Spleen (tissue), 11 donors: ENCODE data around the gene KIF20A. TPM values are rescaled to one million over a fixed set of nuclear protein-coding genes. Genes with fewer than 3 reads are reported as not detected.

Experiments used
- DNase-seq: peaks from one replicate; pipeline ENCODE4 v3.0.0-alpha.2; 2020
- H3K27ac ChIP-seq, 8 donors: fragments of 200-600 bp; sonication (generic) in 7 of 8; 1 replicate in 4 of 8; 2 replicates in 4 of 8; pipeline versions ENCODE4 v1.5.0 to v1.8.0; 2016 to 2021; ENCODE audit warnings: inconsistent platforms in 4 of 8, mild to moderate bottlenecking in 4 of 8, moderate library complexity in 1 of 8
- H3K27me3 ChIP-seq, 7 donors: fragments of 200-600 bp; sonication (generic) in 6 of 7; replicated peaks in 1 of 7; 1 replicate in 4 of 7; 2 replicates in 3 of 7; pipeline versions ENCODE4 v1.5.0 to v1.8.0; 2016 to 2021; ENCODE audit warnings: inconsistent platforms in 3 of 7, mild to moderate bottlenecking in 1 of 7
- H3K36me3 ChIP-seq, 6 donors: fragments of 200-600 bp; sonication (generic) in 5 of 6; 1 replicate in 4 of 6; 2 replicates in 2 of 6; pipeline versions ENCODE4 v1.5.0 to v1.8.0; 2016 to 2021; ENCODE audit warnings: inconsistent platforms in 2 of 6
- H3K4me1 ChIP-seq, 6 donors: fragments of 200-600 bp; sonication (generic) in 5 of 6; 1 replicate in 3 of 6; 2 replicates in 3 of 6; pipeline versions ENCODE4 v1.5.0 to v1.8.0; 2016 to 2021; ENCODE audit warnings: inconsistent platforms in 3 of 6
- H3K4me3 ChIP-seq, 8 donors: fragments of 200-600 bp; sonication (generic) in 7 of 8; 1 replicate in 4 of 8; 2 replicates in 4 of 8; pipeline versions ENCODE4 v1.5.0 to v1.8.0; 2016 to 2021; ENCODE audit warnings: inconsistent platforms in 4 of 8, mild to moderate bottlenecking in 4 of 8, moderate library complexity in 2 of 8
- H3K9me3 ChIP-seq, 8 donors: fragments of 200-600 bp; sonication (generic) in 7 of 8; 1 replicate in 4 of 8; 2 replicates in 4 of 8; pipeline versions ENCODE4 v1.5.0 to v1.8.0; 2016 to 2021; ENCODE audit warnings: inconsistent platforms in 4 of 8
- POLR2A ChIP-seq, 3 donors: fragments of 450-650 bp; IDR thresholded peaks; one replicate each; pipeline ENCODE4 v1.5.1; 2017; ENCODE audit warnings: antibody characterized with exemption in 3 of 3, mild to moderate bottlenecking in 1 of 3
- POLR2AphosphoS5 ChIP-seq, 3 donors: sonication (generic); formaldehyde crosslinking; IDR thresholded peaks; one replicate each; pipeline ENCODE4 v1.5.1; 2017; ENCODE audit warnings: antibody characterized with exemption in 3 of 3
- WGBS, 5 donors: extraction: QIAGEN DNeasy Blood & Tissue Kit in 3 of 5; methylation state at CpG; one replicate each; pipeline versions ENCODE4 v1.1.5 to v1.1.7; 2013 to 2018; 5-methylcytosine and 5-hydroxymethylcytosine counted together
- intact Hi-C: fragments of 100-400 bp; cut with DNase I; formaldehyde crosslinking; loops from one replicate; pipeline ENCODE4 v1.15.0; 2023; ENCODE audit warnings: low total_unique reads
- polyA plus RNA-seq, 3 donors: library from polyadenylated mRNA; stranded (reverse); fragments of 200-250 nt; gene quantifications; one replicate each; pipeline ENCODE4 v1.2.1, GENCODE V29; 2013
- total RNA-seq, 7 donors: library from RNA; depleted of rRNA in 3 of 7; stranded (reverse); fragments of >200 nt in 3 of 7; fragmentation: NEBNext Ultra II Directional in 4 of 7; extraction: Animal tissue kit (Norgen Biotek cat#: 25700) in 4 of 7; gene quantifications; one replicate each; pipeline versions ENCODE4 v1.1.0 to v1.2.1, GENCODE V29; 2016 to 2021
- TF ChIP-seq, protein P1 (sequence below), 11 experiments: fragments of 200-600 bp in 7 of 11; fragments of 450-650 bp in 4 of 11; sonication (generic) in 4 of 11; IDR thresholded peaks in 8 of 11; conservative IDR thresholded peaks in 3 of 11; 1 replicate in 7 of 11; 2 replicates in 4 of 11; pipeline versions ENCODE4 v1.4.0 to v1.8.0; 2016 to 2021; ENCODE audit warnings: antibody characterized with exemption in 11 of 11, inconsistent platforms in 4 of 11, mild to moderate bottlenecking in 1 of 11
- donor health status: healthy with polysubstance abuse.
- donor health status: DM: no; HTN: no; CAD: no; lungs with moderate emphysema.
- donor health status: DM: no; HTN: no; CAD: no.
- donor health status: Bipolar disorder and iron deficiency.
- donor health status: healthy.
- donor health status: DM: no; HTN: no; CAD: no.
- donor health status: DM: yes; HTN: yes; CAD: no.

The KIF20A gene
- total and polyA plus RNA-seq, 10 donors, result 0.83 to 5.9 (median 3.1) TPM

DNA sequence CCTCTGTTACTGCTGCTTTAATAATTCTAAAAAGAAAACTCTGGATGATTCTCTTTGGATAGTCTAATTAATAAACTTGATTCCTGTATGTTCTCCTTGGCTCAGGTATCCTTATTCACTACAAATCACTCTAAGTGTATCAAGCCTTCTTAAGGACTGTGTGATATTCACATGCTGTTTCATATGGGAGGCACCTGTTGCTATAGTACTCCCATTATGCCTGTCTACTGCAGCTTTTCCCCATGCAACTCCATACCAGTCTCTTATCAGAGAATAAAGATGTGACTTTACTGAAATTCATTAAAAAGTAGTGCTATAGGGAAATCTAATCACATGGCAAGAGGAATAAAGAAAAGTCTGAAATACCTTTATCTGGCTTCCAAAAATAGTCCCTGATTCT lies 15.2 kb upstream of the KIF20A start:
- no peaks in the 10 kb centered on the region for H3K4me1 ChIP-seq
- H3K27ac ChIP-seq, result no peak overlapping the region
- no peak for DNase-seq
- H3K9me3 ChIP-seq, result no peaks in the 10 kb centered on the region
- peaks cover 27 to 100% (median 100%) of the 10 kb centered on the region in 6 donors for H3K36me3 ChIP-seq
- H3K4me3 ChIP-seq, result no peak overlapping the region
- intact Hi-C loops, result no loop called here
- no peaks in the 10 kb centered on the region for H3K27me3 ChIP-seq
- TF ChIP-seq, protein P1, sequence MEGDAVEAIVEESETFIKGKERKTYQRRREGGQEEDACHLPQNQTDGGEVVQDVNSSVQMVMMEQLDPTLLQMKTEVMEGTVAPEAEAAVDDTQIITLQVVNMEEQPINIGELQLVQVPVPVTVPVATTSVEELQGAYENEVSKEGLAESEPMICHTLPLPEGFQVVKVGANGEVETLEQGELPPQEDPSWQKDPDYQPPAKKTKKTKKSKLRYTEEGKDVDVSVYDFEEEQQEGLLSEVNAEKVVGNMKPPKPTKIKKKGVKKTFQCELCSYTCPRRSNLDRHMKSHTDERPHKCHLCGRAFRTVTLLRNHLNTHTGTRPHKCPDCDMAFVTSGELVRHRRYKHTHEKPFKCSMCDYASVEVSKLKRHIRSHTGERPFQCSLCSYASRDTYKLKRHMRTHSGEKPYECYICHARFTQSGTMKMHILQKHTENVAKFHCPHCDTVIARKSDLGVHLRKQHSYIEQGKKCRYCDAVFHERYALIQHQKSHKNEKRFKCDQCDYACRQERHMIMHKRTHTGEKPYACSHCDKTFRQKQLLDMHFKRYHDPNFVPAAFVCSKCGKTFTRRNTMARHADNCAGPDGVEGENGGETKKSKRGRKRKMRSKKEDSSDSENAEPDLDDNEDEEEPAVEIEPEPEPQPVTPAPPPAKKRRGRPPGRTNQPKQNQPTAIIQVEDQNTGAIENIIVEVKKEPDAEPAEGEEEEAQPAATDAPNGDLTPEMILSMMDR (IDR thresholded peaks at IDR 0.05 in 8 of 11, conservative IDR thresholded peaks at IDR 0.05 in 3 of 11), result no peak
- TF ChIP-seq POLR2A (IDR thresholded peaks at IDR 0.05), result no peak
- TF ChIP-seq POLR2AphosphoS5 (IDR thresholded peaks at IDR 0.05), result no peak

DNA sequence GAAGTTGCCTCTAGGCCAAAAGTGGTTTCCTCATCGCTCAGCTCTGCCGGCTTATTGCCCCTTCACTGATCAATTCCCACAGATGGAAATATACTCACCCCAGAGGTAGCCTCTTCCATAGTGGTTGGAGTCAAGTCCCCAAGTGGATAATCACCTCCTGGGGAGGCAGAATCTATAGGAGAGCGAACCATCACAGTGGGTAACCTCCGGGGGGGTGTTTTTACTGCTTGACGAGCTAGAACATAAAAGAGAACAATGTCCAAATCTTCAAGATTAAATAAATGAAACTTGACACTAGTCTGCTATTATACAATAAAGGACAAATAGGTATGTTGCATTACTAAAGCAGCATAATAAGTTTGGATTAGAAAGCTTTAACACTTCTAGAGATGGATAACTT lies 9.8 kb upstream of the KIF20A start:
- intact Hi-C loops, result no loop called here
- Histone ChIP-seq H3K27ac (no peak overlapping the region), H3K27me3 (no peaks in the 10 kb centered on the region), H3K36me3 (peaks cover 19 to 100% (median 99%) of the 10 kb centered on the region in 6 donors), H3K9me3 (no peaks in the 10 kb centered on the region), H3K4me3 (no peak overlapping the region), H3K4me1 (peaks cover 0 to 14% (median 2%) of the 10 kb centered on the region in 6 donors)
- no peak for DNase-seq
- WGBS, 5 donors, result 84 to 95% (median 88%) methylated on average over 5 of the region's 5 CpGs
- TF ChIP-seq POLR2A (IDR thresholded peaks at IDR 0.05) (no peak), POLR2AphosphoS5 (IDR thresholded peaks at IDR 0.05) (no peak)
- TF ChIP-seq, protein P1 (IDR thresholded peaks at IDR 0.05 in 8 of 11, conservative IDR thresholded peaks at IDR 0.05 in 3 of 11), result no peak

DNA sequence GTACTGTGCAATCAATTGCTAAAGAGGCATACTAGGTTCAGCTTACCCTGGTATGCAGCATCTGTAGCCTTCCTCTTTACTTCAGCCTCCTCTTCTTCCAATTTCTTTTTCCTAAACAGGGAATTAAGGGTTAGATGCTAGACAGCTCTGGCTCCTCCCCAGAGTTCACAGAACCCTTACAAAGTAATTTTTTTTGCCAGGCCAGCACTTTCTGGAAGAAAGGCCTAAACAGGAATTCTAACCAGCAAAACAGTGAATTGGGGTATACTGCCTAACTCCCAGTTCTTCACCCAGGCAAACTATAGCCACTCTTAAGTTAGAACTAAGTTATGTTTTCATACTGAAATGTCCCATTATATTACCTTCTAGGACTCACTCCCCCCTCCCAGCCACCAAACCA lies 8.6 kb upstream of the KIF20A start:
- intact Hi-C loops, result no loop called here
- TF ChIP-seq, protein P1 (IDR thresholded peaks at IDR 0.05 in 8 of 11, conservative IDR thresholded peaks at IDR 0.05 in 3 of 11), result no peak
- TF ChIP-seq POLR2AphosphoS5 (IDR thresholded peaks at IDR 0.05) (no peak), POLR2A (IDR thresholded peaks at IDR 0.05) (no peak)
- Histone ChIP-seq H3K36me3 (peaks cover 10 to 100% (median 99%) of the 10 kb centered on the region in 6 donors), H3K27ac (no peak overlapping the region), H3K4me3 (no peak overlapping the region), H3K27me3 (no peaks in the 10 kb centered on the region), H3K9me3 (no peaks in the 10 kb centered on the region), H3K4me1 (peaks cover 0 to 26% (median 2%) of the 10 kb centered on the region in 6 donors)
- no peak for DNase-seq

DNA sequence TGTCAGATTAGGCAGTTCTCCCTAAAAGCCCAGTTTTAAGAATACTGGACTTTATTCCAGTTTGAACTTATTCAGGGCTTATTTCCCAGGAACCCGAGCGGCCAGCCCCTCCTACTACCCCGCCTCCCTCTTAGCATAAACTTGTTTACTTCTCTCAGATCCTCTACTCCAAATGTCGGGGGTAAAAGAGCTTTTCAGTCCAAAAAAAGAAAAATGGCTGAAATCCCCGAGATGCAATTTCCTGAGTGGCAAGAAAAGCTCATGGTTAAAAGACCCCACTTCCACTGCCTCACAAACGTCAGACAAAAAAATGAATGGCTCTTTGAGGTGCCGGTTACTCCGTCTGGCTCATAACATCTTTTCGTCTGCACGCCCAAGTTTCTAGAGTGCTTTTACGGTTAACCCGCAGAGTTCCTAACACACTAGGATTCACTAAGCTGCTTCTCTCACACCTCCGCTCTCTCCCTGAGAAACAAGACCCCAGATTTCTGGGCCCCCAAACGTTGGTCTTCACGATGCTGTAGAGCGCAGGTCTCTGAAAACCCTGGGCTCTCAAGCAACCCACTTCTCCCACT lies 884 bp upstream of the KIF20A start:
- intact Hi-C loops, result no loop called here
- no peak for TF ChIP-seq POLR2AphosphoS5 (IDR thresholded peaks at IDR 0.05)
- TF ChIP-seq, protein P1 (IDR thresholded peaks at IDR 0.05 in 8 of 11, conservative IDR thresholded peaks at IDR 0.05 in 3 of 11), result no peak
- TF ChIP-seq POLR2A (IDR thresholded peaks at IDR 0.05), result no peak
- peaks cover 0 to 57% (median 24%) of the 10 kb centered on the region in 6 donors for H3K36me3 ChIP-seq
- H3K4me1 ChIP-seq, result peaks cover 18 to 70% (median 41%) of the 10 kb centered on the region in 6 donors
- no peak for DNase-seq
- H3K4me3 ChIP-seq, result peak overlapping the region; percentile 43 to 97 (median 88)
- peak overlapping the region; percentile 66 to 91 (median 85) for H3K27ac ChIP-seq
- H3K27me3 ChIP-seq, result no peaks in the 10 kb centered on the region
- 0 to 1% (median 0%) methylated on average over 16 of the region's 16 CpGs for WGBS, 5 donors
- no peaks in the 10 kb centered on the region for H3K9me3 ChIP-seq
